Osteocyte (in vitro differentiated cells): Measurements from ENCODE around the gene DEPDC5. TPM values are rescaled to one million over a fixed set of nuclear protein-coding genes. Genes with fewer than 3 reads are reported as not detected.

Experiments
- DNase-seq: peaks from one replicate; pipeline ENCODE4 v3.0.0; 2021; ENCODE audit warnings: mixed read lengths; ENCODE audit not compliant: unreplicated experiment; ENCODE audit errors: extremely low spot score
- H3K27ac Mint-ChIP-seq: one replicate; pipeline ENCODE4 v1.8.0; 2021; ENCODE audit warnings: mild to moderate bottlenecking, mixed read lengths; ENCODE audit not compliant: unreplicated experiment
- H3K27me3 Mint-ChIP-seq: one replicate; pipeline ENCODE4 v1.8.0; 2021; ENCODE audit warnings: mixed read lengths; ENCODE audit not compliant: unreplicated experiment
- H3K36me3 Mint-ChIP-seq: one replicate; pipeline ENCODE4 v1.8.0; 2021; ENCODE audit warnings: mixed read lengths; ENCODE audit not compliant: unreplicated experiment
- H3K4me1 Mint-ChIP-seq: one replicate; pipeline ENCODE4 v1.8.0; 2021; ENCODE audit warnings: mixed read lengths; ENCODE audit not compliant: unreplicated experiment
- H3K4me3 Mint-ChIP-seq: one replicate; pipeline ENCODE4 v1.8.0; 2021; ENCODE audit warnings: mild to moderate bottlenecking, moderate library complexity, mixed read lengths; ENCODE audit not compliant: unreplicated experiment
- H3K9me3 Mint-ChIP-seq: one replicate; pipeline ENCODE4 v1.8.0; 2021; ENCODE audit warnings: mixed read lengths; ENCODE audit not compliant: unreplicated experiment
- CTCF ChIP-seq: fragments of 200-600 bp; sonication (generic); IDR thresholded peaks from 2 replicates; pipeline ENCODE4 v1.5.0; 2021; ENCODE audit warnings: antibody characterized with exemption, mild to moderate bottlenecking, moderate library complexity
- total RNA-seq: library from RNA; stranded (reverse); gene quantifications from 2 replicates; pipeline ENCODE4 v1.2.1, GENCODE V29; 2021

DEPDC5 gene
- total RNA-seq, 1 donor from 2014 or later = 30.7 TPM

- DNase-seq = no peak
- no peak for TF ChIP-seq CTCF
- H3K9me3 Mint-ChIP-seq = no peaks in the 10 kb centered on the region
- no peaks in the 10 kb centered on the region for H3K27me3 Mint-ChIP-seq
- H3K27ac Mint-ChIP-seq = no peak overlapping the region
- no peak overlapping the region for H3K4me3 Mint-ChIP-seq
- H3K36me3 Mint-ChIP-seq = peaks cover 19% of the 10 kb centered on the region
- H3K4me1 Mint-ChIP-seq = peaks cover 7% of the 10 kb centered on the region
These were observed 20.2 kb upstream of the DEPDC5 start for GRCh38 chr22:31733580-31734079.

GRCh38 chr22:31734512-31734911 is 19.3 kb upstream of the DEPDC5 start:
- no peak for DNase-seq
- TF ChIP-seq CTCF = no peak
- H3K27ac Mint-ChIP-seq = no peak overlapping the region
- peaks cover 21% of the 10 kb centered on the region for H3K36me3 Mint-ChIP-seq
- no peak overlapping the region for H3K4me3 Mint-ChIP-seq
- H3K4me1 Mint-ChIP-seq = peaks cover 5% of the 10 kb centered on the region
- H3K27me3 Mint-ChIP-seq = no peaks in the 10 kb centered on the region
- no peaks in the 10 kb centered on the region for H3K9me3 Mint-ChIP-seq

GRCh38 chr22:31736458-31736857 is 17.4 kb upstream of the DEPDC5 start:
- Mint-ChIP-seq H3K4me1 (peaks cover 5% of the 10 kb centered on the region), H3K36me3 (peaks cover 21% of the 10 kb centered on the region), H3K27me3 (no peaks in the 10 kb centered on the region), H3K9me3 (no peaks in the 10 kb centered on the region), H3K4me3 (no peak overlapping the region), H3K27ac (no peak overlapping the region)
- no peak for DNase-seq
- no peak for TF ChIP-seq CTCF

GRCh38 chr22:31737932-31738331 is 15.9 kb upstream of the DEPDC5 start:
- Mint-ChIP-seq H3K36me3 (peaks cover 21% of the 10 kb centered on the region), H3K4me3 (no peak overlapping the region), H3K27ac (no peak overlapping the region), H3K27me3 (no peaks in the 10 kb centered on the region), H3K9me3 (no peaks in the 10 kb centered on the region), H3K4me1 (peaks cover 5% of the 10 kb centered on the region)
- no peak for DNase-seq
- no peak for TF ChIP-seq CTCF

GRCh38 chr22:31738566-31738965 is 15.3 kb upstream of the DEPDC5 start:
- Mint-ChIP-seq H3K4me3 (no peak overlapping the region), H3K27me3 (no peaks in the 10 kb centered on the region), H3K27ac (no peak overlapping the region), H3K4me1 (peaks cover 5% of the 10 kb centered on the region), H3K9me3 (no peaks in the 10 kb centered on the region), H3K36me3 (peaks cover 21% of the 10 kb centered on the region)
- no peak for DNase-seq
- TF ChIP-seq CTCF = no peak
